HCT116 (cell line): ENCODE data around the gene OR10H2. TPM values are rescaled to one million over a fixed set of nuclear protein-coding genes. Genes with fewer than 3 reads are reported as not detected.

Experiments used
- ATAC-seq: fragments of 200-7000 bp; cut with Tn5 transposase; 2 replicates; pipeline ENCODE4 v1.9.1; 2020; ENCODE audit warnings: mild to moderate bottlenecking, moderate library complexity
- BruUV-seq: library from RNA; stranded (reverse); fragments of 400-500 nt; replicated peaks from 2 replicates; lab custom pipeline; 2021; lab: Mats Ljungman, UMichigan
- CTCF ChIA-PET: fragments of 300-600 bp; sonication (Branson Sonifier 250); formaldehyde crosslinking; loops from one replicate; lab custom pipeline; 2021; ENCODE audit warnings: antibody characterized with exemption; lab: Charles Lee
- POLR2A ChIA-PET: fragments of 300-600, 350-600 bp; sonication (Branson Sonifier 250); formaldehyde crosslinking; loops from one replicate; lab custom pipeline; 2021; ENCODE audit warnings: antibody characterized with exemption; lab: Charles Lee
- RAD21 ChIA-PET, 2 experiments: fragments of 300-600 bp; sonication (Branson Sonifier 250); formaldehyde crosslinking; loops; one replicate each; lab custom pipeline; 2023; ENCODE audit warnings: low total read pairs in 2 of 2; ENCODE audit not compliant: uncharacterized antibody in 2 of 2, unreplicated experiment in 2 of 2, low non-redundant PET in 1 of 2; lab: Charles Lee
- DNase-seq: peaks from one replicate; pipeline ENCODE4 v3.0.0-alpha.2; 2010; ENCODE audit warnings: low read depth, low spot score
- H2AFZ ChIP-seq: fragments of 200-600 bp; shearing (Covaris generic), sonication (generic); 2 replicates; pipeline ENCODE4 v1.6.1; 2017; ENCODE audit warnings: low read depth, mixed run types, mixed read lengths, antibody characterized with exemption, low read length; ENCODE audit not compliant: poor library complexity, severe bottlenecking
- H3K27ac ChIP-seq: 2 replicates; pipeline ENCODE4 v1.5.1; 2012; ENCODE audit warnings: low read depth, low read length
- H3K27me3 ChIP-seq: fragments of 200-600 bp; sonication (generic); 2 replicates; pipeline ENCODE4 v1.6.1; 2016; ENCODE audit warnings: mixed run types, low read length, mixed read lengths; ENCODE audit not compliant: insufficient read depth
- H3K36me3 ChIP-seq, 2 experiments: fragments of 200-500 bp in 1 of 2; fragments of 200-600 bp in 1 of 2; sonication (Bioruptor generic) in 1 of 2; sonication (generic) in 1 of 2; 2 replicates each; pipeline versions ENCODE4 v1.5.1 to v1.6.1; 2014 to 2016; ENCODE audit warnings: low read length in 2 of 2, inconsistent platforms in 1 of 2, mixed read lengths in 1 of 2, mixed run types in 1 of 2; ENCODE audit not compliant: insufficient read depth in 2 of 2, control insufficient read depth in 1 of 2
- H3K4me1 ChIP-seq, 2 experiments: fragments of 200-600 bp in 1 of 2; sonication (generic) in 1 of 2; 2 replicates each; pipeline versions ENCODE4 v1.5.1 to v1.6.1; 2012 to 2017; ENCODE audit warnings: low read length in 2 of 2, inconsistent platforms in 1 of 2, mild to moderate bottlenecking in 1 of 2, mixed read lengths in 1 of 2, mixed run types in 1 of 2, moderate library complexity in 1 of 2; ENCODE audit not compliant: insufficient read depth in 2 of 2, control insufficient read depth in 1 of 2
- H3K4me2 ChIP-seq: fragments of 200-600 bp; sonication (generic); 2 replicates; pipeline ENCODE4 v1.6.1; 2017; ENCODE audit warnings: mixed run types, low read length, mixed read lengths
- H3K4me3 ChIP-seq, 2 experiments: fragments of 200-600 bp in 1 of 2; sonication (generic) in 1 of 2; replicated peaks in 1 of 2; 2 replicates each; pipeline ENCODE4 v1.5.1; 2011 to 2016; ENCODE audit warnings: low read length in 2 of 2, control low read depth in 1 of 2, low read depth in 1 of 2, mild to moderate bottlenecking in 1 of 2, mixed read lengths in 1 of 2, mixed run types in 1 of 2
- H3K79me2 ChIP-seq: fragments of 200-600 bp; sonication (generic); 2 replicates; pipeline ENCODE4 v1.6.1; 2017; ENCODE audit warnings: mild to moderate bottlenecking, mixed run types, low read length, moderate library complexity, mixed read lengths; ENCODE audit not compliant: insufficient read depth
- H3K9ac ChIP-seq: fragments of 200-600 bp; sonication (generic); 2 replicates; pipeline ENCODE4 v1.6.1; 2016; ENCODE audit warnings: low read length, mixed read lengths
- H3K9me2 ChIP-seq: fragments of 200-600 bp; sonication (generic), shearing (Covaris generic); 2 replicates; pipeline ENCODE4 v1.6.1; 2017; ENCODE audit warnings: mixed run types, mild to moderate bottlenecking, moderate library complexity; ENCODE audit not compliant: insufficient read depth
- H3K9me3 ChIP-seq, 2 experiments: fragments of 200-500 bp in 1 of 2; fragments of 200-600 bp in 1 of 2; sonication (Bioruptor generic) in 1 of 2; sonication (generic) in 1 of 2; 2 replicates each; pipeline ENCODE4 v1.6.1; 2014 to 2017; ENCODE audit warnings: low read length in 2 of 2, mixed read lengths in 2 of 2, inconsistent platforms in 1 of 2, low read depth in 1 of 2, mild to moderate bottlenecking in 1 of 2, mixed run types in 1 of 2, moderate library complexity in 1 of 2; ENCODE audit not compliant: control insufficient read depth in 1 of 2, insufficient read depth in 1 of 2
- H4K20me1 ChIP-seq: fragments of 200-600 bp; sonication (generic), shearing (Covaris generic); 2 replicates; pipeline ENCODE4 v1.6.1; 2017; ENCODE audit warnings: mixed run types, mild to moderate bottlenecking, moderate library complexity; ENCODE audit not compliant: insufficient read depth
- ATF3 ChIP-seq: IDR thresholded peaks from 2 replicates; pipeline ENCODE4 v1.6.1; 2012
- CTCF ChIP-seq, 3 experiments: fragments of 200-600 bp in 1 of 3; sonication (generic) in 1 of 3; IDR thresholded peaks in 2 of 3; conservative IDR thresholded peaks in 1 of 3; 2 replicates each; pipeline ENCODE4 v1.5.1; 2012 to 2017; ENCODE audit warnings: low read depth in 2 of 3, low read length in 2 of 3, antibody characterized with exemption in 1 of 3, borderline replicate concordance in 1 of 3, control low read depth in 1 of 3, mild to moderate bottlenecking in 1 of 3, mixed read lengths in 1 of 3, mixed run types in 1 of 3, moderate library complexity in 1 of 3; ENCODE audit not compliant: insufficient read depth in 1 of 3
- EZH2 ChIP-seq: fragments of 200-600 bp; sonication (generic); IDR thresholded peaks from 2 replicates; pipeline ENCODE4 v1.6.1; 2017; ENCODE audit warnings: antibody characterized with exemption, mixed run types
- POLR2AphosphoS5 ChIP-seq: IDR thresholded peaks from 2 replicates; pipeline ENCODE4 v1.6.1; 2011; ENCODE audit warnings: mild to moderate bottlenecking, low read depth, low read length, moderate library complexity
- SRF ChIP-seq: IDR thresholded peaks from 2 replicates; pipeline ENCODE4 v1.6.1; 2012; ENCODE audit warnings: low read depth
- TCF7L2 ChIP-seq: IDR thresholded peaks from 2 replicates; pipeline ENCODE4 v1.7.0; 2011; ENCODE audit warnings: borderline replicate concordance, inconsistent platforms; ENCODE audit not compliant: insufficient read depth, insufficient read length; ENCODE audit errors: extremely low read depth
- YY1 ChIP-seq: IDR thresholded peaks from 2 replicates; pipeline ENCODE4 v1.6.1; 2011; ENCODE audit warnings: low read length, low read depth, moderate library complexity, mild to moderate bottlenecking; ENCODE audit not compliant: insufficient replicate concordance; ENCODE audit errors: extremely low read depth
- intact Hi-C: fragments of 100-400 bp; cut with micrococcal nuclease; formaldehyde crosslinking; loops from 2 replicates; pipeline ENCODE4 v1.10.0; 2022
- total RNA-seq: library from RNA; stranded (reverse); gene quantifications from one replicate; pipeline ENCODE4 v1.2.1, GENCODE V29; 2021; ENCODE audit not compliant: unreplicated experiment

The OR10H2 gene
- total RNA-seq, 1 experiment from 2014 or later, result not detected

GRCh38 chr19:15737722-15738121 is 9.9 kb downstream of the OR10H2 start, which contains the start of gene OR10H3 (continued):
- no peak for TF ChIP-seq ATF3
- no peak for TF ChIP-seq SRF
- no peak for TF ChIP-seq CTCF (IDR thresholded peaks at IDR 0.05 in 2 of 3, conservative IDR thresholded peaks at IDR 0.05 in 1 of 3; ENCODE audit: borderline replicate concordance in 1 of 3, insufficient read depth in 1 of 3, low read depth in 2 of 3, low read length in 2 of 3)
- TF ChIP-seq YY1, result no peak

GRCh38 chr19:15740785-15741184 is 13.0 kb downstream of the OR10H2 start:
- no TSS peak for BruUV-seq
- RAD21 ChIA-PET, result no interaction called here
- TF ChIP-seq EZH2 (no peak), TCF7L2 (no peak), POLR2AphosphoS5 (no peak)
- TF ChIP-seq, all 23 proteins: peak for 0
- CTCF ChIA-PET, result no interaction called here
- H3K27ac ChIP-seq, result no peak overlapping the region
- ATAC-seq (no peak), DNase-seq (no peak)
- peaks cover 14 to 28% of the 10 kb centered on the region in 2 experiments; a peak in 2 of 4 replicates for H3K9me3 ChIP-seq
- H3K27me3 ChIP-seq, result no peaks in the 10 kb centered on the region
- H3K36me3 ChIP-seq, result no peaks in the 10 kb centered on the region
- intact Hi-C loops, result no loop called here
- POLR2A ChIA-PET, result no interaction called here
- H3K4me2 ChIP-seq, result no peak overlapping the region
- H3K79me2 ChIP-seq, result no peaks in the 10 kb centered on the region
- no peaks in the 10 kb centered on the region for H3K4me1 ChIP-seq
- no peak overlapping the region for H2AFZ ChIP-seq
- no peak overlapping the region for H3K4me3 ChIP-seq
- no peaks in the 10 kb centered on the region; the same call in 1 of the 2 replicates for H4K20me1 ChIP-seq
- no peaks in the 10 kb centered on the region; the same call in 1 of the 2 replicates for H3K9me2 ChIP-seq
- no peak overlapping the region for H3K9ac ChIP-seq
